Panc1 (cell line): ENCODE measurements around the gene AMDHD1. TPM values are rescaled to one million over a fixed set of nuclear protein-coding genes. Genes with fewer than 3 reads are reported as not detected.
"Not testable (repeated sequence)": the region's sequence is repeated elsewhere in the genome, so short reads cannot be mapped to it uniquely, and the experiment has no call there.

Experiments used
- ATAC-seq: fragments of 200-7000 bp; cut with Tn5 transposase; 2 replicates; pipeline ENCODE4 v1.9.1; 2020; ENCODE audit warnings: mild to moderate bottlenecking, moderate library complexity
- BruUV-seq: library from RNA; stranded (reverse); fragments of 400-500 nt; replicated peaks from 2 replicates; lab custom pipeline; 2021; lab: Mats Ljungman, UMichigan
- CTCF ChIA-PET: fragments of 300-600 bp; sonication (Branson Sonifier 250); formaldehyde crosslinking; loops from one replicate; lab custom pipeline; 2022; ENCODE audit warnings: antibody characterized with exemption; lab: Charles Lee
- POLR2A ChIA-PET: fragments of 300-600 bp; sonication (Branson Sonifier 250); formaldehyde crosslinking; loops from one replicate; lab custom pipeline; 2022; ENCODE audit warnings: antibody characterized with exemption; lab: Charles Lee
- DNase-seq: peaks from one replicate; pipeline ENCODE4 v3.0.0-alpha.2; 2010; ENCODE audit warnings: low read depth, low spot score
- H3K27ac ChIP-seq: 2 replicates; pipeline ENCODE4 v1.5.1; 2011; ENCODE audit warnings: mild to moderate bottlenecking, low read length, inconsistent platforms
- H3K27me3 ChIP-seq: fragments of 200-500 bp; sonication (Bioruptor generic); 2 replicates; pipeline ENCODE4 v1.6.0; 2014; ENCODE audit warnings: low read length, inconsistent platforms; ENCODE audit not compliant: control insufficient read depth, insufficient read depth
- H3K36me3 ChIP-seq: fragments of 200-500 bp; sonication (Bioruptor generic); 2 replicates; pipeline ENCODE4 v1.5.1; 2014; ENCODE audit warnings: inconsistent platforms, mild to moderate bottlenecking, low read length, moderate library complexity; ENCODE audit not compliant: control insufficient read depth, insufficient read depth
- H3K4me1 ChIP-seq: 2 replicates; pipeline ENCODE4 v1.5.1; 2011; ENCODE audit warnings: inconsistent platforms, mild to moderate bottlenecking, low read length, moderate library complexity; ENCODE audit not compliant: control insufficient read depth, insufficient read depth
- H3K4me3 ChIP-seq, 2 experiments: 2 replicates each; pipeline ENCODE4 v1.5.1; 2011 to 2012; ENCODE audit warnings: low read depth in 2 of 2, low read length in 2 of 2, mild to moderate bottlenecking in 2 of 2, inconsistent platforms in 1 of 2, moderate library complexity in 1 of 2
- H3K9me3 ChIP-seq: fragments of 200-500 bp; sonication (Bioruptor generic); 2 replicates; pipeline ENCODE4 v1.5.1; 2014; ENCODE audit warnings: low read depth, mild to moderate bottlenecking, inconsistent platforms, low read length, moderate library complexity; ENCODE audit not compliant: control insufficient read depth, insufficient read depth
- POLR2AphosphoS5 ChIP-seq: IDR thresholded peaks from 2 replicates; pipeline ENCODE4 v1.6.1; 2012; ENCODE audit warnings: mild to moderate bottlenecking, low read depth, low read length, moderate library complexity
- REST ChIP-seq, 2 experiments: IDR thresholded peaks; 2 replicates each; pipeline ENCODE4 v1.6.1; 2011 to 2012; ENCODE audit warnings: low read depth in 2 of 2, control low read depth in 1 of 2, low read length in 1 of 2, mild to moderate bottlenecking in 1 of 2, moderate library complexity in 1 of 2; ENCODE audit not compliant: insufficient read depth in 1 of 2
- SIN3A ChIP-seq: IDR thresholded peaks from 2 replicates; pipeline ENCODE4 v1.6.1; 2012; ENCODE audit warnings: low read depth, mild to moderate bottlenecking, low read length, moderate library complexity, borderline replicate concordance; ENCODE audit not compliant: insufficient read depth
- TCF7L2 ChIP-seq: IDR thresholded peaks from 2 replicates; pipeline ENCODE4 v1.6.1; 2011; ENCODE audit warnings: mild to moderate bottlenecking, low read depth, low read length, inconsistent platforms
- in situ Hi-C: cut with HindIII; loops from 2 replicates; pipeline ENCODE4 v1.10.0; 2016; ENCODE audit warnings: low sequenced_read_pairs, low pct_unique_long_range_greater_than_20kb
- intact Hi-C: fragments of 100-400 bp; cut with micrococcal nuclease; formaldehyde crosslinking; loops from one replicate; pipeline ENCODE4 v1.10.0; 2022; ENCODE audit not compliant: unreplicated experiment
- total RNA-seq: library from RNA; stranded (reverse); gene quantifications from one replicate; pipeline ENCODE4 v1.2.1, GENCODE V29; 2021; ENCODE audit not compliant: unreplicated experiment
- TF ChIP-seq, protein P1 (sequence below): fragments of 450-650 bp; IDR thresholded peaks from 2 replicates; pipeline ENCODE4 v1.5.1; 2017; ENCODE audit warnings: mild to moderate bottlenecking

The AMDHD1 gene
- total RNA-seq, 1 experiment from 2014 or later = 0.54 TPM

- DNase-seq = no peak
- in situ Hi-C loops = no loop called here
- ATAC-seq = no peak
- Histone ChIP-seq H3K27me3 (peaks cover 2% of the 10 kb centered on the region; the same call in 1 of the 2 replicates), H3K9me3 (no peaks in the 10 kb centered on the region), H3K4me1 (no peaks in the 10 kb centered on the region), H3K4me3 (no peak overlapping the region), H3K27ac (no peak overlapping the region), H3K36me3 (no peaks in the 10 kb centered on the region)
- CTCF ChIA-PET = no interaction called here
- intact Hi-C loops = no loop called here
- BruUV-seq = no TSS peak
- no peak for TF ChIP-seq TCF7L2
- TF ChIP-seq, protein P1, sequence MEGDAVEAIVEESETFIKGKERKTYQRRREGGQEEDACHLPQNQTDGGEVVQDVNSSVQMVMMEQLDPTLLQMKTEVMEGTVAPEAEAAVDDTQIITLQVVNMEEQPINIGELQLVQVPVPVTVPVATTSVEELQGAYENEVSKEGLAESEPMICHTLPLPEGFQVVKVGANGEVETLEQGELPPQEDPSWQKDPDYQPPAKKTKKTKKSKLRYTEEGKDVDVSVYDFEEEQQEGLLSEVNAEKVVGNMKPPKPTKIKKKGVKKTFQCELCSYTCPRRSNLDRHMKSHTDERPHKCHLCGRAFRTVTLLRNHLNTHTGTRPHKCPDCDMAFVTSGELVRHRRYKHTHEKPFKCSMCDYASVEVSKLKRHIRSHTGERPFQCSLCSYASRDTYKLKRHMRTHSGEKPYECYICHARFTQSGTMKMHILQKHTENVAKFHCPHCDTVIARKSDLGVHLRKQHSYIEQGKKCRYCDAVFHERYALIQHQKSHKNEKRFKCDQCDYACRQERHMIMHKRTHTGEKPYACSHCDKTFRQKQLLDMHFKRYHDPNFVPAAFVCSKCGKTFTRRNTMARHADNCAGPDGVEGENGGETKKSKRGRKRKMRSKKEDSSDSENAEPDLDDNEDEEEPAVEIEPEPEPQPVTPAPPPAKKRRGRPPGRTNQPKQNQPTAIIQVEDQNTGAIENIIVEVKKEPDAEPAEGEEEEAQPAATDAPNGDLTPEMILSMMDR = no peak
- TF ChIP-seq POLR2AphosphoS5 = no peak
- no peak for TF ChIP-seq REST (IDR thresholded peaks at IDR 0.05; ENCODE audit: insufficient read depth in 1 of 2, low read depth in 2 of 2, low read length in 1 of 2)
- no peak for TF ChIP-seq SIN3A
- POLR2A ChIA-PET = interaction anchor here (0.5 kb wide), 1 partner anchor 25 kb away, joined by 4 read pairs; no protein-coding TSS in a partner anchor
Observed at GRCh38 chr12:95966287-95966870, 23.2 kb downstream of the AMDHD1 start.

DNA sequence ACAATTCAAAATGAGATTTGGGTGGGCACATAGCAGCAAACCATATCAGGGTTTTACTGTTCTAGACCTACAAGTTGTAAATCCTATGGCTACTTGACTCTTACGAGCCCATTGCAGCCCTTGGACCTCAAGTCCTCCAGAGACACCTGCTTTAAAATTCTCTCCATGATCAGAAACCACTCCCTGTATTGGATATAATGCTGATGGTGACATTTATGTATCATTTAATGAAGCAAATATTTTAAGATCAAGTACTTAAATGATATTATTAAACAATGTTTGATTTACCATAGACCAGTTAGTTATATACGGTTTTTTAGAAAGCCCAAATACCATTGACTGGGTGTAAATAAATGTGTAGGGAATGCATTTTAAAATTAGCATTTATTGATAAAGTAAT lies 24.2 kb downstream of the AMDHD1 start:
- TF ChIP-seq REST (IDR thresholded peaks at IDR 0.05; ENCODE audit: insufficient read depth in 1 of 2, low read depth in 2 of 2, low read length in 1 of 2) (no peak), POLR2AphosphoS5 (no peak), SIN3A (no peak), TCF7L2 (no peak)
- TF ChIP-seq, protein P1 = no peak
- Histone ChIP-seq H3K27me3 (peaks cover 2% of the 10 kb centered on the region; the same call in 1 of the 2 replicates), H3K4me3 (no peak overlapping the region), H3K4me1 (no peaks in the 10 kb centered on the region), H3K36me3 (no peaks in the 10 kb centered on the region), H3K27ac (no peak overlapping the region), H3K9me3 (no peaks in the 10 kb centered on the region)
- no peak for DNase-seq
- POLR2A ChIA-PET = no interaction called here
- intact Hi-C loops (no loop called here), in situ Hi-C loops (no loop called here)
- CTCF ChIA-PET = no interaction called here
- no peak for ATAC-seq
- no TSS peak for BruUV-seq

- CTCF ChIA-PET, H3K36me3 ChIP-seq, H3K4me3 ChIP-seq, BruUV-seq, in situ Hi-C loops, ATAC-seq, H3K27me3 ChIP-seq, H3K9me3 ChIP-seq, H3K27ac ChIP-seq, intact Hi-C loops, H3K4me1 ChIP-seq, DNase-seq, POLR2A ChIA-PET: not testable (repeated sequence)
Observed at GRCh38 chr12:95969116-95969515, 26.0 kb downstream of the AMDHD1 start.
